NB4 (cell line): ENCODE data around the gene FBXO31.

Source experiments
- POLR2A ChIP-seq: IDR thresholded peaks from 2 replicates; pipeline ENCODE4 v1.6.1; 2011; ENCODE audit warnings: mild to moderate bottlenecking; ENCODE audit not compliant: insufficient read length; ENCODE audit errors: extremely low read depth
- TF ChIP-seq, protein P1 (sequence below): IDR thresholded peaks from one replicate; pipeline ENCODE4 v1.5.1; 2012; ENCODE audit warnings: low read depth, low read length
- TF ChIP-seq, protein P2 (sequence below): IDR thresholded peaks from 2 replicates; pipeline ENCODE4 v1.6.1; 2011; ENCODE audit warnings: low read depth, low read length

DNA sequence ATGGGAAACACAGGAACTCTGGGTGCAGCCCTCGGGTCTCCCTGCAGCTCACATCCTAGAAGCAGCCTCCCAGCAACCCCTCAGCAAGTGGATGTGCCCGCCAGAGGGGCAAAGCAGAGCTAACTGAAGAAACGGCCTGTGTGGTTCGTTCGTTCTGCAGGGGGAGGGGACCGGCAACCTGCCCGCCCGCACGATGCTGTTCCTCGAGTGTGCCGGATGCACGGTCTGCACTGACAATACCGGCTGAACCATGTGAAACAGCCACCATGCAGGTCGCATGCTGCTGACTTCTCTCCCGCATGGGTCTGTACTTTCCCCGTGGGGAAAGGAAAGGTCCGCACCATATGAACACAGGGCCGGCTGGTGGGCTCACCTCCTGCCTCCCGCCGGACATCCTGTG is 41.1 kb downstream of the FBXO31 start:
- TF ChIP-seq, protein P1, sequence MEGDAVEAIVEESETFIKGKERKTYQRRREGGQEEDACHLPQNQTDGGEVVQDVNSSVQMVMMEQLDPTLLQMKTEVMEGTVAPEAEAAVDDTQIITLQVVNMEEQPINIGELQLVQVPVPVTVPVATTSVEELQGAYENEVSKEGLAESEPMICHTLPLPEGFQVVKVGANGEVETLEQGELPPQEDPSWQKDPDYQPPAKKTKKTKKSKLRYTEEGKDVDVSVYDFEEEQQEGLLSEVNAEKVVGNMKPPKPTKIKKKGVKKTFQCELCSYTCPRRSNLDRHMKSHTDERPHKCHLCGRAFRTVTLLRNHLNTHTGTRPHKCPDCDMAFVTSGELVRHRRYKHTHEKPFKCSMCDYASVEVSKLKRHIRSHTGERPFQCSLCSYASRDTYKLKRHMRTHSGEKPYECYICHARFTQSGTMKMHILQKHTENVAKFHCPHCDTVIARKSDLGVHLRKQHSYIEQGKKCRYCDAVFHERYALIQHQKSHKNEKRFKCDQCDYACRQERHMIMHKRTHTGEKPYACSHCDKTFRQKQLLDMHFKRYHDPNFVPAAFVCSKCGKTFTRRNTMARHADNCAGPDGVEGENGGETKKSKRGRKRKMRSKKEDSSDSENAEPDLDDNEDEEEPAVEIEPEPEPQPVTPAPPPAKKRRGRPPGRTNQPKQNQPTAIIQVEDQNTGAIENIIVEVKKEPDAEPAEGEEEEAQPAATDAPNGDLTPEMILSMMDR, result no peak
- no peak for TF ChIP-seq POLR2A
- TF ChIP-seq, protein P2, sequence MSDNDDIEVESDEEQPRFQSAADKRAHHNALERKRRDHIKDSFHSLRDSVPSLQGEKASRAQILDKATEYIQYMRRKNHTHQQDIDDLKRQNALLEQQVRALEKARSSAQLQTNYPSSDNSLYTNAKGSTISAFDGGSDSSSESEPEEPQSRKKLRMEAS, result no peak
